Glomerular endothelial cell (primary cell): Measurements from ENCODE around the gene BATF2. TPM values are rescaled to one million over a fixed set of nuclear protein-coding genes. Genes with fewer than 3 reads are reported as not detected.

ENCODE experiments used
- DNase-seq: peaks from one replicate; pipeline ENCODE4 v3.0.0-alpha.2; 2011; ENCODE audit warnings: low read depth, low spot score; ENCODE audit errors: extremely low read depth
- total RNA-seq: library from RNA; depleted of rRNA; stranded (reverse); fragments of >200 nt; gene quantifications from 2 replicates; pipeline ENCODE4 v1.2.3, GENCODE V29; 2015

BATF2 gene
- total RNA-seq, 1 donor from 2014 or later, result 2.7 TPM

- DNase-seq, result no peak
These were observed 26.0 kb downstream of the BATF2 start for GRCh38 chr11:64970731-64971151.

GRCh38 chr11:64969209-64969608, 27.6 kb downstream of the BATF2 start:
- DNase-seq, result no peak

- DNase-seq, result no peak
These were observed 29.4 kb downstream of the BATF2 start for GRCh38 chr11:64967375-64967774.

- DNase-seq, result no peak
These were observed 33.6 kb downstream of the BATF2 start for GRCh38 chr11:64963072-64963631.

GRCh38 chr11:64960719-64961118, 36.1 kb downstream of the BATF2 start:
- no peak for DNase-seq

GRCh38 chr11:64959498-64959897, 37.3 kb downstream of the BATF2 start:
- DNase-seq, result no peak

- no peak for DNase-seq
These were observed 42.6 kb downstream of the BATF2 start for GRCh38 chr11:64954201-64954600.

- no peak for DNase-seq
These were observed 45.2 kb downstream of the BATF2 start for GRCh38 chr11:64951529-64951928.

GRCh38 chr11:64947208-64947814, 49.5 kb downstream of the BATF2 start:
- no peak for DNase-seq

Other genes with a start within 250 kb of the BATF2 start
- gene PYGM, start 237.0 kb downstream of the BATF2 start, total RNA-seq, result not detected in 2 replicates
- 213 and 277 TPM in 2 replicates for gene SF1, start 218.4 kb downstream of the BATF2 start, total RNA-seq
- 39.6 and 49.6 TPM in 2 replicates for gene MAP4K2, start 193.8 kb downstream of the BATF2 start, total RNA-seq
- 22.7 and 26.4 TPM in 2 replicates for gene MEN1, start 186.4 kb downstream of the BATF2 start, total RNA-seq
- gene CDC42BPG, start 152.3 kb downstream of the BATF2 start, total RNA-seq, result 0.44 and 0.64 TPM in 2 replicates
- gene EHD1, start 118.3 kb downstream of the BATF2 start, total RNA-seq, result 142 and 158 TPM in 2 replicates
- gene ATG2A, start 79.8 kb downstream of the BATF2 start, total RNA-seq, result 27.6 and 34.5 TPM in 2 replicates
- 27.2 and 47.9 TPM in 2 replicates for gene PPP2R5B, start 72.3 kb downstream of the BATF2 start, total RNA-seq
- gene GPHA2, start 61.1 kb downstream of the BATF2 start, total RNA-seq, result not detected in 2 replicates
- gene MAJIN, start 24.9 kb downstream of the BATF2 start, total RNA-seq, result 0.68 TPM in 1 of 2 replicates, not detected in the other
- gene ARL2, start 17.2 kb upstream of the BATF2 start, total RNA-seq, result 191 and 202 TPM in 2 replicates
- gene SNX15, start 30.5 kb upstream of the BATF2 start, total RNA-seq, result 12.4 and 12.6 TPM in 2 replicates
- 16.8 and 17.8 TPM in 2 replicates for gene SAC3D1, start 44.2 kb upstream of the BATF2 start, total RNA-seq
- 2.8 and 5.5 TPM in 2 replicates for gene NAALADL1, start 61.6 kb upstream of the BATF2 start, total RNA-seq
- 3.7 and 5.1 TPM in 2 replicates for gene CDCA5, start 87.1 kb upstream of the BATF2 start, total RNA-seq
- gene ZFPL1, start 87.3 kb upstream of the BATF2 start, total RNA-seq, result 34.7 and 49.8 TPM in 2 replicates
- 318 and 356 TPM in 2 replicates for gene VPS51, start 99.2 kb upstream of the BATF2 start, total RNA-seq
- gene TM7SF2, start 114.9 kb upstream of the BATF2 start, total RNA-seq, result 12.8 and 28.2 TPM in 2 replicates
- gene ZNHIT2, start 120.7 kb upstream of the BATF2 start, total RNA-seq, result 14.0 and 14.7 TPM in 2 replicates
- gene FAU, start 125.2 kb upstream of the BATF2 start, total RNA-seq, result 461 and 516 TPM in 2 replicates
- gene MRPL49, start 125.3 kb upstream of the BATF2 start, total RNA-seq, result 49.7 and 57.4 TPM in 2 replicates
- gene SYVN1, start 137.5 kb upstream of the BATF2 start, total RNA-seq, result 23.3 and 38.4 TPM in 2 replicates
- gene SPDYC, start 173.3 kb upstream of the BATF2 start, total RNA-seq, result not detected in 2 replicates
- gene CAPN1, start 185.0 kb upstream of the BATF2 start, total RNA-seq, result 235 and 239 TPM in 2 replicates